ENCODE measurements around the gene NOD2.

NOD2 gene

DNA sequence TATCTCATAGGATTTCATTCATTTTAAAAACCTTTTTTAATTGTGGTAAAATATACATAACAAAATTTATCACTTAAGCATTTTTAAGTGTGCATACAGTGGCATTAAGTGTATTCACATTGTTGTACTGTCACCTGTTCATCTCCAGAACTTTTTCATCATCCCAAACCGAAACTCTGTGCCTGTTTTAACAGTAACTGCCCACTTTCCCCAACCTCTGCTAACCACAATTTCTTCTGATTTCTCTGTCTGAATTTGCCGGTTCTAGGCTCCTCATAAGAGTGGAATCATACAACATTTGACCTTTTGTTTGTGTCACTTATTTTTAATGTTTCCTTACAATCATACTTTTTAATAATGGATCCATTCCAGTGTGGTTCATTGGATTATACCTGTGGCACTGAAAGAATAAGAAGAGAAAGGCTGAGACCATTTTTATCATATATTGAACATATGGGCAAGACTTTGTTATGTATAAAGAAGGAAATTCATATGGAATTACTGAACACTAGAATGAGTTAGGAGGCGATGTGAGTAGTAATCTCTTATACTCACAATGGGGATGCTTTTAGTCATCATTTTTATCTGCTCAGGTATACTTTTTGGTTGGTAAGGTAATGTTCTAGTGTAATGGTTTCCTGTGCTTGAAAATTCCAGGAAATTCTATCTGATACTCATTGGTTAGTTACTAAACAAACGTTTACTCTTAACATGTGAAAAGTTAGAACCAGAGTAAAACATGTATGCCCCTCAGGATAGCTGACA is 59.2 kb downstream of the NOD2 start:
- no peak for TF ChIP-seq Cebpa-rat (IDR thresholded peaks at IDR 0.05)
- Histone ChIP-seq H3K9ac (no peak overlapping the region), H3K27me3 (no peaks in the 10 kb centered on the region), H4K20me1 (0 out of 2 replicates have a peak, but pooled peaks cover 5% of the 10 kb centered on the region), H3K27ac (no peak overlapping the region), H3K4me3 (no peak overlapping the region), H3K4me2 (no peak overlapping the region), H3K36me3 (peaks cover 7% of the 10 kb centered on the region; the same call in 1 of the 2 replicates), H3K9me3 (no peaks in the 10 kb centered on the region), H3K4me1 (peaks cover 3% of the 10 kb centered on the region; the same call in 1 of the 2 replicates)

DNA sequence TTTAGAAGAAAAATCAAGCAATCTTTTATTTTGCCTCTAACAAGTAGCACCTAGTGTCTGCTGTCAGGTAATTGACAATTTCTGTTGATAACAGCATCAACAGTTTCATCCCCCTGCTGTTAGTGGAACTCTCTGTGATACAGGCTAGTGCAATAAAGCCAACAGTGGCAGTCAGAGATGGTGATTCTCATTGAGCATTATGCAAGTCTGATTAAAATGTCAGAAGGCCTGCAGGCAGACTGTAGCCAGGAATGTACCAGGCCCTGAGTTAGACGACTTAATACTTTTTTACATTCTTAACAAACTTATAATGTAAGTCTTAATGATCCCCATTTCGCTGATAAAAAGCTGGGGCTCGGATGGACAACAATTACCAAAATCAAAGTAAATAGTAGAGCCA is 63.1 kb downstream of the NOD2 start:
- H3K4me2 ChIP-seq, result no peak overlapping the region
- H3K36me3 ChIP-seq, result peaks cover 4% of the 10 kb centered on the region; the same call in 1 of the 2 replicates
- H3K9me3 ChIP-seq, result no peaks in the 10 kb centered on the region
- H4K20me1 ChIP-seq, result 0 out of 2 replicates have a peak, but pooled peaks cover 5% of the 10 kb centered on the region
- no peak overlapping the region for H3K4me3 ChIP-seq
- no peaks in the 10 kb centered on the region for H3K4me1 ChIP-seq
- H3K27me3 ChIP-seq, result no peaks in the 10 kb centered on the region
- H3K27ac ChIP-seq, result no peak overlapping the region
- H3K9ac ChIP-seq, result no peak overlapping the region
- no peak for TF ChIP-seq Cebpa-rat (IDR thresholded peaks at IDR 0.05)

DNA sequence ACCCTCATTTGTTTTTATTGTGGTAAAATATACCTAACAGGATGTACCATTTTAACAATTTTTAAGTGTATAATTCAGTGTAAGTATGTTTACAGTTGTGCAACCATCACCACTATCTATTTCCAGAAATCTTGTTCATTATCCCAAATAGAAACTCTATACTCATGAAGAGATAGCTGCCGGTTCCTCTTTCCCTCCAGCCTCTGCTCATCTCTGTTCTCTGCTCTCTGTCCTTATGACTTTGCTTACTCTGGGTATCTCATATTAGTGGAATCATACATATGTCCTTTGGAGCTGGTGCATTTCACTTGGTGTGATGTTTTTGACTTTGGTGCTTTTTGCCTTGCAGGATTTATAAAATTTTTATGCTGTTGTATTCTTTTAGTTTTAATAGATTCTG is 67.9 kb downstream of the NOD2 start:
- no peak overlapping the region for H3K9ac ChIP-seq
- no peak overlapping the region for H3K4me3 ChIP-seq
- H3K9me3 ChIP-seq, result peaks cover 14% of the 10 kb centered on the region
- H3K27me3 ChIP-seq, result no peaks in the 10 kb centered on the region
- H3K4me1 ChIP-seq, result no peaks in the 10 kb centered on the region
- H4K20me1 ChIP-seq, result no peaks in the 10 kb centered on the region
- no peak overlapping the region for H3K4me2 ChIP-seq
- no peak overlapping the region for H3K27ac ChIP-seq
- no peak for TF ChIP-seq Cebpa-rat (IDR thresholded peaks at IDR 0.05)
- H3K36me3 ChIP-seq, result peaks cover 13% of the 10 kb centered on the region

DNA sequence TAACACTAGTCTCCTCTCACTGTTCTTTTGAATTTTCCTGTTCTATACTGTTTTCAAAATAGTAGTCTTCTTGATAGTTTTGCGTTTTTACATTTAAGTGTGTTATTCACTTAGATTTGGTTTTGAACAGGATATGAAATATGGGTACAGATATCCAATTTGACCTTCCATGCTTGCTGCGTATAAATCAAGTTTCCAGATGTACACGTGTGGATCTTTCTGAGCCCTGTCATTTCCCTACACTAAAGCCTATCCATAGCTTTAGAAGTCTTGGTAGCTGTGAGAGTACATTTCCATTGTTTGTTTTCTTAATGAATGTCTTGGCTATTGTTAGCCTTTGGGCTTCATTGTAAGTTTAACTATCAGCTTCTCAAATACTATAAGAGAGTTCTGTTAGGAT is 68.8 kb downstream of the NOD2 start:
- H3K27ac ChIP-seq, result no peak overlapping the region
- H4K20me1 ChIP-seq, result no peaks in the 10 kb centered on the region
- H3K9me3 ChIP-seq, result peaks cover 23% of the 10 kb centered on the region
- H3K4me1 ChIP-seq, result no peaks in the 10 kb centered on the region
- no peak overlapping the region for H3K9ac ChIP-seq
- H3K27me3 ChIP-seq, result no peaks in the 10 kb centered on the region
- no peak overlapping the region for H3K4me3 ChIP-seq
- TF ChIP-seq Cebpa-rat (IDR thresholded peaks at IDR 0.05), result no peak
- H3K4me2 ChIP-seq, result no peak overlapping the region
- H3K36me3 ChIP-seq, result peaks cover 23% of the 10 kb centered on the region

DNA sequence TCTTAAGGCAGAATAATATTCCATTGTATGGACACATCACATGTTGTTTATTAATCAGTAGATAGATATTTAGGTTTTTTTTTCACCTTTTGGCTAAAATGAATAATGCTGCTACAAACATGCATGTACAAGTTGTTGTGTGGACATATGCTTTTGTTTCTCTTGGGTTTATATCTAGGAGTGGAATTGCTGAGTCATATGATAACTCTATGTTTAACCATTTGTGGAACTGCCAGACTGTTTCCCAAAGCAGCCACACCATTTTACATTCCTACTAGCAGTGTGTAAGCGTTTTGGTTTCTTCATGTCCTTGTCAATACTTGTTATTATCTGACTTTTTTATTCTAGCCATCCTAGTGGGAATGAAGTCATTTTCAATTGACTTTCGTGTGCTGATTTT is 69.8 kb downstream of the NOD2 start:
- H3K4me2 ChIP-seq, result no peak overlapping the region
- no peaks in the 10 kb centered on the region for H4K20me1 ChIP-seq
- H3K9ac ChIP-seq, result no peak overlapping the region
- no peak overlapping the region for H3K27ac ChIP-seq
- no peak for TF ChIP-seq Cebpa-rat (IDR thresholded peaks at IDR 0.05)
- H3K36me3 ChIP-seq, result peaks cover 23% of the 10 kb centered on the region
- peaks cover 23% of the 10 kb centered on the region for H3K9me3 ChIP-seq
- no peaks in the 10 kb centered on the region for H3K4me1 ChIP-seq
- no peak overlapping the region for H3K4me3 ChIP-seq
- H3K27me3 ChIP-seq, result no peaks in the 10 kb centered on the region

DNA sequence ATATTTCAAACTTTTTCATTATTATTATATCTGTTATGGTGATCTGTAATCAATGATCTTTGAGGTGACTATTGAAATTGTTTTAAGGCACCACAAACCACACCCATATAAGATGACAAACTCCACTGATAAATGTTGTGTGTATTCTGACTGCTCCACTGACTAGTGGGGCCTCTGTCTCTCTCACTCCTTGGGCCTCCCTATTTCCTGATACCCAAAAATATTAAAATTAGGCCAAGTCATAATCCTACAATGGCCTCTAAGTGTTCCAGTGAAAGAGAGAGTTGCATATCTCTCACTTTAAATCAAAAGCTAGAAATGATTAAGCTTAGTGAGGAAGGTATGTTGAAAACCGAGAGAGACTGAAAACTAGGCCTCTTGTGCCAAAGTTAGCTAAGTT is 71.9 kb downstream of the NOD2 start:
- Histone ChIP-seq H3K27me3 (no peaks in the 10 kb centered on the region), H4K20me1 (no peaks in the 10 kb centered on the region), H3K9ac (no peak overlapping the region), H3K27ac (no peak overlapping the region), H3K4me3 (no peak overlapping the region), H3K9me3 (peaks cover 34% of the 10 kb centered on the region), H3K36me3 (peaks cover 23% of the 10 kb centered on the region), H3K4me2 (no peak overlapping the region), H3K4me1 (no peaks in the 10 kb centered on the region)
- TF ChIP-seq Cebpa-rat (IDR thresholded peaks at IDR 0.05), result no peak

DNA sequence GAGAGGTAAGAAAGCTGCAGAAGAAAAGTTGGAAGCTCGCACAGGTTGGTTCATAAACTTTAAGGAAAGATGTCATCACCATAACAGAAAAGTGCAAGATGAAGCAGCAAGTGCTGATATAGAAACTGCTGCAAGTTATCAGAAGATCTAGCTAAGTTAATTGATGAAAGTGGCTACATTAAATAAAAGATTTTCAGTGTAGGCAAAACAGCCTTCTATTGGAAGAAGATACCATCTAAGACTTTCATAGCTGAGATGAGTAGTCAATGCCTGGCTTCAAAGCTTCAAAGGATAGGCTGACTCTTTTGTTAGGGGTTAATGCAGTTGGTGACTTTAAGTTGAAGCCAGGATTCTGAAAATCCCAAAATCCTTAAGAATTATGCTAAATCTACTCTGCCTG is 72.5 kb downstream of the NOD2 start:
- Histone ChIP-seq H3K36me3 (peaks cover 23% of the 10 kb centered on the region), H4K20me1 (no peaks in the 10 kb centered on the region), H3K27me3 (no peaks in the 10 kb centered on the region), H3K4me2 (no peak overlapping the region), H3K9ac (no peak overlapping the region), H3K27ac (no peak overlapping the region), H3K4me3 (no peak overlapping the region), H3K9me3 (peaks cover 34% of the 10 kb centered on the region), H3K4me1 (no peaks in the 10 kb centered on the region)
- TF ChIP-seq Cebpa-rat (IDR thresholded peaks at IDR 0.05), result no peak

DNA sequence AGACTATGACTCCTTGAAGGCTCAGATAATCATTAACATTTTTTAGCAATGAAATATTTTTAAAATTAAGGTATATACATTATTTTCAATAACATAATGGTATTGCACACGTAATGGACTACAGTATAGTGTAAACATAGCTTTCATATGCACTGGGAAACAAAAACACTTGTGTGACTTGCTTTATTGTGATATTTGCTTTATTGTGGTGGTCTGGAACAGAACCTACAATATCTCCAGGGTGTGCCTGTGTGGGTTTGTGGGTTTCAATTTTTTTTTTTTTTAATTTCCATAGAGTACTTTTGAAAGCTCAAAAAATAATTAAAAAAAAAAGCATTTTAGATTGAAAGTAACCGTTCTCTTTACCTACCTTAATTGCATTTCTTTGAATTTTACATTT is 73.8 kb downstream of the NOD2 start:
- no peak overlapping the region for H3K9ac ChIP-seq
- no peak overlapping the region for H3K4me3 ChIP-seq
- H3K27ac ChIP-seq, result no peak overlapping the region
- H4K20me1 ChIP-seq, result no peaks in the 10 kb centered on the region
- no peaks in the 10 kb centered on the region for H3K4me1 ChIP-seq
- H3K9me3 ChIP-seq, result peaks cover 34% of the 10 kb centered on the region
- no peak for TF ChIP-seq Cebpa-rat (IDR thresholded peaks at IDR 0.05)
- no peaks in the 10 kb centered on the region for H3K27me3 ChIP-seq
- peaks cover 23% of the 10 kb centered on the region for H3K36me3 ChIP-seq
- H3K4me2 ChIP-seq, result no peak overlapping the region

DNA sequence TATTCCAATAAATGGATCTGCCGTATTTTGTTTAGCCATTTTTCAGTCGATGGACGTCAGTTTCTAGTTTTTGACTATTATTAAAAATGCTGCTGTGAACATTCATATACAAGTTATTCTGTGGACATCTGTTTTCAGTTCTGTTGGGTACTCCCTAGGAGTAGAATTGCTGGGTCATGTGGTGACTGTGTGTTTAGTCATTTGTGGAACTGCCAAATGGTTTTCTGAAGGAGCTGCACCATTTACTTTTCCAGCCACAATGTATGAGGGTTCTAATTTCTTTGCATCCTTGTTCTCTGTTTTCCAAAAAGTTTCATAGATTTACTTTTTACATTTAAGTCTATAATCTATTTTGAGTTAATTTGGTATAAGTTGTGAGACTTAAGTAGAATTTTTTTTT is 78.0 kb downstream of the NOD2 start:
- no peak for TF ChIP-seq Cebpa-rat (IDR thresholded peaks at IDR 0.05)
- H3K4me3 ChIP-seq, result no peak overlapping the region
- peaks cover 20% of the 10 kb centered on the region for H3K9me3 ChIP-seq
- H3K4me2 ChIP-seq, result no peak overlapping the region
- no peaks in the 10 kb centered on the region for H3K4me1 ChIP-seq
- no peaks in the 10 kb centered on the region for H4K20me1 ChIP-seq
- no peaks in the 10 kb centered on the region for H3K27me3 ChIP-seq
- H3K27ac ChIP-seq, result no peak overlapping the region
- no peak overlapping the region for H3K9ac ChIP-seq
- H3K36me3 ChIP-seq, result peaks cover 8% of the 10 kb centered on the region

DNA sequence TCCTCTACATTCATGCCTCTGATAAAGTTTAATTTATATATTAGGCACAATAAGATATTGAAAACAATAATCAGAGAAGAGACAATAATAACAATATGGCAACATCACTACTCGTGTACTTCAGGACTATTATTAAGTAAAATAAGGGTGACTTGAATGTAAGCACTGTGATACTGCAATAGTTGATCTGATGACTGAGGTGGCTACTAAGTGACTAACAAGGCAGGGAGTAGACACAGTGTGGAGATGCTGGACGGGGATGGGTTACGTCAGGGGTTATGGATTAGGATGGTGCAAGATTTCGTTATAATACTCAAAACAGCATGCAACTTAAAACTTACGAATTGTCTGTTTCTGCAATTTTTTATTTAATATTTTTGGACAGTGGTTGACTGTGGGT is 81.0 kb downstream of the NOD2 start:
- no peak overlapping the region for H3K27ac ChIP-seq
- H3K36me3 ChIP-seq, result peaks cover 1% of the 10 kb centered on the region; the same call in 1 of the 2 replicates
- H3K27me3 ChIP-seq, result no peaks in the 10 kb centered on the region
- no peak overlapping the region for H3K9ac ChIP-seq
- peaks cover 3% of the 10 kb centered on the region for H3K9me3 ChIP-seq
- H3K4me2 ChIP-seq, result no peak overlapping the region
- H4K20me1 ChIP-seq, result no peaks in the 10 kb centered on the region
- TF ChIP-seq Cebpa-rat (IDR thresholded peaks at IDR 0.05), result no peak
- no peaks in the 10 kb centered on the region for H3K4me1 ChIP-seq
- no peak overlapping the region for H3K4me3 ChIP-seq
